ENCODE results near the gene CPT1A. TPM values are rescaled to one million over a fixed set of nuclear protein-coding genes. Genes with fewer than 3 reads are reported as not detected.

Gene CPT1A
- total and polyA plus RNA-seq, 7 donors: 8.6 to 29.2 (median 12.9) TPM

DNA sequence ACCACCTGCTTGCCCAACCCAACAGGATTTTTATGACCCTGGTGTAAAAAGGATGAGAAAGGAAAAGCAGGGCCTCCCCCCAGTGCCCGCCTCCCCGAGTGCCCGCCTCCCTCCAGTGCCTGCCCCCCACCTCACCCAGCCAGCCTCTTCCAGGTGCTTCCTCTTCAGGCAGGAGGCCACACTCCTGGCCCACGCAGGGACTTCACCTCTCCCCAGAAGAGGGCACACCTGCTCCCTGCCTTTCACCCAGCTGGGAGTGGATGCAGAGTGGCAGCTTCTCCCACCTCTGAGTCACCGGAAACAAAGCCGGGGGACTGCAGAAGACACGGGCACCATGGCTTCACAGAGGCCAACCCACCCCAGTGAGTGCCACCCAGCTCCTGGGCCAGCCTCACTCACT lies 16.1 kb downstream of the CPT1A start:
- peak; percentile 47 to 72 (median 60) for ATAC-seq
- peaks cover 5% of the 10 kb centered on the region for H3K4me1 ChIP-seq
- TF ChIP-seq, protein P1, sequence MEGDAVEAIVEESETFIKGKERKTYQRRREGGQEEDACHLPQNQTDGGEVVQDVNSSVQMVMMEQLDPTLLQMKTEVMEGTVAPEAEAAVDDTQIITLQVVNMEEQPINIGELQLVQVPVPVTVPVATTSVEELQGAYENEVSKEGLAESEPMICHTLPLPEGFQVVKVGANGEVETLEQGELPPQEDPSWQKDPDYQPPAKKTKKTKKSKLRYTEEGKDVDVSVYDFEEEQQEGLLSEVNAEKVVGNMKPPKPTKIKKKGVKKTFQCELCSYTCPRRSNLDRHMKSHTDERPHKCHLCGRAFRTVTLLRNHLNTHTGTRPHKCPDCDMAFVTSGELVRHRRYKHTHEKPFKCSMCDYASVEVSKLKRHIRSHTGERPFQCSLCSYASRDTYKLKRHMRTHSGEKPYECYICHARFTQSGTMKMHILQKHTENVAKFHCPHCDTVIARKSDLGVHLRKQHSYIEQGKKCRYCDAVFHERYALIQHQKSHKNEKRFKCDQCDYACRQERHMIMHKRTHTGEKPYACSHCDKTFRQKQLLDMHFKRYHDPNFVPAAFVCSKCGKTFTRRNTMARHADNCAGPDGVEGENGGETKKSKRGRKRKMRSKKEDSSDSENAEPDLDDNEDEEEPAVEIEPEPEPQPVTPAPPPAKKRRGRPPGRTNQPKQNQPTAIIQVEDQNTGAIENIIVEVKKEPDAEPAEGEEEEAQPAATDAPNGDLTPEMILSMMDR (IDR thresholded peaks at IDR 0.05): no peak
- H3K9me3 ChIP-seq: no peaks in the 10 kb centered on the region
- no peaks in the 10 kb centered on the region for H3K27me3 ChIP-seq (ENCODE audit: insufficient read depth in 3 of 3, low read length in 2 of 3)
- H3K27ac ChIP-seq: no peak overlapping the region
- no peak for DNase-seq
- WGBS, 3 donors: 62 to 67% (median 65%) methylated on average over 6 to 7 of the region's 7 CpGs
- H3K36me3 ChIP-seq (ENCODE audit: insufficient read depth in 1 of 2, low read depth in 1 of 2): no peaks in the 10 kb centered on the region
- intact Hi-C loops (cut with DNase I): no loop called here
- H3K4me3 ChIP-seq: no peak overlapping the region

- Histone ChIP-seq H3K36me3 (ENCODE audit: insufficient read depth in 1 of 2, low read depth in 1 of 2) (no peaks in the 10 kb centered on the region), H3K4me1 (no peaks in the 10 kb centered on the region), H3K9me3 (no peaks in the 10 kb centered on the region), H3K4me3 (no peak overlapping the region), H3K27me3 (ENCODE audit: insufficient read depth in 3 of 3, low read length in 2 of 3) (no peaks in the 10 kb centered on the region), H3K27ac (no peak overlapping the region)
- TF ChIP-seq, protein P1 (IDR thresholded peaks at IDR 0.05): no peak
- WGBS, 3 donors: 85 to 97% (median 95%) methylated on average over 5 of the region's 5 CpGs
- ATAC-seq: no peak
- no peak for DNase-seq
- intact Hi-C loops (cut with DNase I): no loop called here
Measured at GRCh38 chr11:68822546-68822945, 19.2 kb downstream of the CPT1A start.

GRCh38 chr11:68821670-68822069 lies 20.0 kb downstream of the CPT1A start:
- ATAC-seq (no peak), DNase-seq (no peak)
- Histone ChIP-seq H3K4me1 (no peaks in the 10 kb centered on the region), H3K27me3 (ENCODE audit: insufficient read depth in 3 of 3, low read length in 2 of 3) (no peaks in the 10 kb centered on the region), H3K36me3 (ENCODE audit: insufficient read depth in 1 of 2, low read depth in 1 of 2) (no peaks in the 10 kb centered on the region), H3K27ac (no peak overlapping the region), H3K9me3 (no peaks in the 10 kb centered on the region), H3K4me3 (no peak overlapping the region)
- intact Hi-C loops (cut with DNase I): no loop called here
- 49 to 89% (median 50%) methylated on average over 4 of the region's 4 CpGs for WGBS, 3 donors
- TF ChIP-seq, protein P1 (IDR thresholded peaks at IDR 0.05): no peak

DNA sequence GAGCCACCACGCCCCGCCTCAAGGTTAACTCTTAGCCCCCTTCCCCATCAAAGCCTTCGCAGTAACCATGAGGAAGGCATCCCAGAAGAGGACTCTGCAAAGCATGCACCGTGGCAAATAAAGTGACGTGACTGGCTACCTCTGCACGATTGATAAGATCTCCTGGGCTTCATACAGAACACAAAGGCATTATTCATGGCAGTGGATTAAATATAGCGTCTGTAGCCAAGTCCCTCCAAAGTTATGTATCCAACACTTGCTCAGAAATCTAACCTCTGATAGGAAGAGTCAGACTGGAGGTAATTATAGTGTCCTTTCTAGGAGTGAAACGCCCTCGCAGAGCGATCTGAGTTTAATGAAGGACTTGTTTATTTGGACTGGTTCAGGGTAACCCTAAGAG lies 22.4 kb downstream of the CPT1A start:
- Histone ChIP-seq H3K4me1 (no peaks in the 10 kb centered on the region), H3K27me3 (ENCODE audit: insufficient read depth in 3 of 3, low read length in 2 of 3) (no peaks in the 10 kb centered on the region), H3K27ac (no peak overlapping the region), H3K36me3 (ENCODE audit: insufficient read depth in 1 of 2, low read depth in 1 of 2) (peaks cover 2 to 9% of the 10 kb centered on the region in 2 donors), H3K4me3 (no peak overlapping the region), H3K9me3 (no peaks in the 10 kb centered on the region)
- TF ChIP-seq, protein P1 (IDR thresholded peaks at IDR 0.05): no peak
- intact Hi-C loops (cut with DNase I): no loop called here
- WGBS, 3 donors: 73 to 83% (median 73%) methylated on average over 10 of the region's 10 CpGs
- no peak for DNase-seq
- ATAC-seq: no peak

- TF ChIP-seq, protein P1 (IDR thresholded peaks at IDR 0.05): no peak
- 88 to 93% (median 91%) methylated on average over 7 of the region's 7 CpGs for WGBS, 3 donors
- intact Hi-C loops (cut with DNase I): no loop called here
- Histone ChIP-seq H3K9me3 (no peaks in the 10 kb centered on the region), H3K27me3 (ENCODE audit: insufficient read depth in 3 of 3, low read length in 2 of 3) (no peaks in the 10 kb centered on the region), H3K4me3 (no peak overlapping the region), H3K4me1 (no peaks in the 10 kb centered on the region), H3K36me3 (ENCODE audit: insufficient read depth in 1 of 2, low read depth in 1 of 2) (peaks cover 2 to 14% of the 10 kb centered on the region in 2 donors), H3K27ac (no peak overlapping the region)
- ATAC-seq: no peak
- no peak for DNase-seq
Measured at GRCh38 chr11:68818181-68818580, 23.5 kb downstream of the CPT1A start.
